Neural cell (in vitro differentiated cells): ENCODE data around the gene CES2. TPM values are rescaled to one million over a fixed set of nuclear protein-coding genes. Genes with fewer than 3 reads are reported as not detected.

Experiments
- H2AFZ ChIP-seq: fragments of 200-600, 300-800 bp; sonication (generic), shearing (Covaris generic); 2 replicates; pipeline ENCODE4 v1.6.0; 2014; ENCODE audit warnings: low read depth, mild to moderate bottlenecking, antibody characterized with exemption, low read length, moderate library complexity
- H3F3A ChIP-seq: fragments of 200-600 bp; shearing (Covaris generic); 2 replicates; pipeline ENCODE4 v1.6.1; 2016; ENCODE audit warnings: mild to moderate bottlenecking, moderate library complexity, mixed read lengths, antibody characterized with exemption, low read length; ENCODE audit not compliant: insufficient read depth, poor library complexity, severe bottlenecking
- H3K27ac ChIP-seq: fragments of 200-600, 300-800 bp; sonication (generic), shearing (Covaris generic); 2 replicates; pipeline ENCODE4 v1.5.1; 2014; ENCODE audit warnings: mild to moderate bottlenecking, low read length, moderate library complexity
- H3K27me3 ChIP-seq: fragments of 300-800, 200-600 bp; sonication (generic), shearing (Covaris generic); 2 replicates; pipeline ENCODE4 v1.6.0; 2014; ENCODE audit warnings: mild to moderate bottlenecking, low read depth, low read length, moderate library complexity; ENCODE audit not compliant: insufficient read depth
- H3K36me3 ChIP-seq: fragments of 300-800, 200-600 bp; sonication (generic), shearing (Covaris generic); 2 replicates; pipeline ENCODE4 v1.5.1; 2014; ENCODE audit warnings: mild to moderate bottlenecking, antibody characterized with exemption, low read length, moderate library complexity; ENCODE audit not compliant: insufficient read depth
- H3K4me2 ChIP-seq: fragments of 300-800, 200-600 bp; sonication (generic), shearing (Covaris generic); 2 replicates; pipeline ENCODE4 v1.6.0; 2014; ENCODE audit warnings: mild to moderate bottlenecking, low read length
- H3K4me3 ChIP-seq: fragments of 300-800, 200-600 bp; sonication (generic), shearing (Covaris generic); 2 replicates; pipeline ENCODE4 v1.5.1; 2014; ENCODE audit warnings: mild to moderate bottlenecking, low read length, moderate library complexity
- H3K79me2 ChIP-seq: fragments of 200-600 bp; shearing (Covaris generic); replicated peaks from 2 replicates; pipeline ENCODE4 v1.6.0; 2014; ENCODE audit warnings: mild to moderate bottlenecking, low read length, moderate library complexity; ENCODE audit not compliant: insufficient read depth
- H3K9ac ChIP-seq: fragments of 300-800, 200-600 bp; sonication (generic), shearing (Covaris generic); 2 replicates; pipeline ENCODE4 v1.6.1; 2016; ENCODE audit warnings: mild to moderate bottlenecking, low read length, mixed read lengths
- H3K9me2 ChIP-seq: fragments of 200-600 bp; shearing (Covaris generic); 2 replicates; pipeline ENCODE4 v1.6.1; 2016; ENCODE audit warnings: mild to moderate bottlenecking, low read length, mixed read lengths; ENCODE audit not compliant: insufficient read depth
- H3K9me3 ChIP-seq: fragments of 200-600, 300-800 bp; sonication (generic), shearing (Covaris generic); 2 replicates; pipeline ENCODE4 v1.6.1; 2016; ENCODE audit warnings: mild to moderate bottlenecking, mixed run types, low read length, moderate library complexity, mixed read lengths
- H4K20me1 ChIP-seq: fragments of 200-600 bp; shearing (Covaris generic); 2 replicates; pipeline ENCODE4 v1.6.1; 2016; ENCODE audit warnings: mild to moderate bottlenecking, mixed run types; ENCODE audit not compliant: insufficient read depth
- EP300 ChIP-seq: fragments of 450-650 bp; conservative IDR thresholded peaks from 2 replicates; pipeline ENCODE4 v1.6.1; 2014; ENCODE audit warnings: antibody characterized with exemption, mild to moderate bottlenecking, moderate library complexity; ENCODE audit not compliant: poor library complexity, severe bottlenecking
- EZH2 ChIP-seq: fragments of 200-600, 300-800 bp; shearing (Covaris generic), sonication (generic); IDR thresholded peaks from 2 replicates; pipeline ENCODE4 v1.6.1; 2014; ENCODE audit warnings: antibody characterized with exemption, low read length, borderline replicate concordance, mild to moderate bottlenecking; ENCODE audit not compliant: insufficient read depth, poor library complexity, severe bottlenecking
- MXI1 ChIP-seq: fragments of 450-650 bp; conservative IDR thresholded peaks from 2 replicates; pipeline ENCODE4 v1.6.1; 2014; ENCODE audit warnings: antibody characterized with exemption, mild to moderate bottlenecking; ENCODE audit not compliant: poor library complexity, severe bottlenecking
- POLR2AphosphoS5 ChIP-seq: IDR thresholded peaks from 2 replicates; pipeline ENCODE4 v1.6.1; 2012
- RAD21 ChIP-seq: fragments of 450-650 bp; conservative IDR thresholded peaks from 2 replicates; pipeline ENCODE4 v1.6.1; 2014; ENCODE audit warnings: antibody characterized with exemption, mild to moderate bottlenecking, moderate library complexity
- REST ChIP-seq: IDR thresholded peaks from 2 replicates; pipeline ENCODE4 v1.6.1; 2012; ENCODE audit warnings: borderline replicate concordance
- SMC3 ChIP-seq: fragments of 450-650 bp; conservative IDR thresholded peaks from 2 replicates; pipeline ENCODE4 v1.6.1; 2014; ENCODE audit warnings: antibody characterized with exemption, mild to moderate bottlenecking, moderate library complexity; ENCODE audit not compliant: poor library complexity
- TAF1 ChIP-seq: IDR thresholded peaks from 2 replicates; pipeline ENCODE4 v1.6.1; 2012; ENCODE audit warnings: low read depth
- polyA plus RNA-seq: library from polyadenylated mRNA; depleted of rRNA; stranded (reverse); fragments of >200 nt; gene quantifications from 2 replicates; pipeline ENCODE4 v1.2.3, GENCODE V29; 2014
- TF ChIP-seq, protein P1 (sequence below): fragments of 450-650 bp; IDR thresholded peaks from 2 replicates; pipeline ENCODE4 v1.5.1; 2014; ENCODE audit warnings: antibody characterized with exemption, mild to moderate bottlenecking, moderate library complexity; ENCODE audit not compliant: poor library complexity, severe bottlenecking

CES2 gene
- polyA plus RNA-seq, 1 donor from 2014 or later = 22.9 TPM

DNA sequence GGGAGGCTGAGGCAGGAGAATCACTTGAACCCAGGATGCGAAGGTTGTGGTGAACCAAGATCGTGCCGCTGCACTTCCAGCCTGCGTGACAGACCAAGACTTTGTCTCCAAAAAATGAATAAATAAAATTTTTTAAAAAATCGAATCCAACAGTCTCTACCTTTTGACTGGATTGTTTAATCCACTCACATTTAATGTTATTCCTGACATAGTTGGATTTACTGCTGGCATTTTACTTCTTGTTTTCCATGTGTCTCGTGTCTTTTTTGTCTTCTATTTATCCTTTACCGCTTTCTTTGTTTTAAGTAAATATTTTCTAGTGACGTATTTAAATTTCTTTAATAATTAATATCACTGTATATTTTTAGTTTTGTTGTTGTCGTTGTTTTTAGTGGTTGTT, 47.7 kb downstream of the CES2 start:
- Histone ChIP-seq H3K9me3 (no peaks in the 10 kb centered on the region), H3K36me3 (no peaks in the 10 kb centered on the region), H3K27ac (no peak overlapping the region), H2AFZ (no peak overlapping the region), H3F3A (no peaks in the 10 kb centered on the region), H4K20me1 (no peaks in the 10 kb centered on the region), H3K4me3 (no peak overlapping the region), H3K27me3 (no peaks in the 10 kb centered on the region), H3K4me2 (no peak overlapping the region), H3K79me2 (no peaks in the 10 kb centered on the region), H3K9ac (no peak overlapping the region), H3K9me2 (no peaks in the 10 kb centered on the region)
- TF ChIP-seq MXI1 (no peak), EP300 (no peak), REST (no peak), TAF1 (no peak), SMC3 (no peak), POLR2AphosphoS5 (no peak), RAD21 (no peak), EZH2 (no peak)
- TF ChIP-seq, protein P1, sequence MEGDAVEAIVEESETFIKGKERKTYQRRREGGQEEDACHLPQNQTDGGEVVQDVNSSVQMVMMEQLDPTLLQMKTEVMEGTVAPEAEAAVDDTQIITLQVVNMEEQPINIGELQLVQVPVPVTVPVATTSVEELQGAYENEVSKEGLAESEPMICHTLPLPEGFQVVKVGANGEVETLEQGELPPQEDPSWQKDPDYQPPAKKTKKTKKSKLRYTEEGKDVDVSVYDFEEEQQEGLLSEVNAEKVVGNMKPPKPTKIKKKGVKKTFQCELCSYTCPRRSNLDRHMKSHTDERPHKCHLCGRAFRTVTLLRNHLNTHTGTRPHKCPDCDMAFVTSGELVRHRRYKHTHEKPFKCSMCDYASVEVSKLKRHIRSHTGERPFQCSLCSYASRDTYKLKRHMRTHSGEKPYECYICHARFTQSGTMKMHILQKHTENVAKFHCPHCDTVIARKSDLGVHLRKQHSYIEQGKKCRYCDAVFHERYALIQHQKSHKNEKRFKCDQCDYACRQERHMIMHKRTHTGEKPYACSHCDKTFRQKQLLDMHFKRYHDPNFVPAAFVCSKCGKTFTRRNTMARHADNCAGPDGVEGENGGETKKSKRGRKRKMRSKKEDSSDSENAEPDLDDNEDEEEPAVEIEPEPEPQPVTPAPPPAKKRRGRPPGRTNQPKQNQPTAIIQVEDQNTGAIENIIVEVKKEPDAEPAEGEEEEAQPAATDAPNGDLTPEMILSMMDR = no peak

DNA sequence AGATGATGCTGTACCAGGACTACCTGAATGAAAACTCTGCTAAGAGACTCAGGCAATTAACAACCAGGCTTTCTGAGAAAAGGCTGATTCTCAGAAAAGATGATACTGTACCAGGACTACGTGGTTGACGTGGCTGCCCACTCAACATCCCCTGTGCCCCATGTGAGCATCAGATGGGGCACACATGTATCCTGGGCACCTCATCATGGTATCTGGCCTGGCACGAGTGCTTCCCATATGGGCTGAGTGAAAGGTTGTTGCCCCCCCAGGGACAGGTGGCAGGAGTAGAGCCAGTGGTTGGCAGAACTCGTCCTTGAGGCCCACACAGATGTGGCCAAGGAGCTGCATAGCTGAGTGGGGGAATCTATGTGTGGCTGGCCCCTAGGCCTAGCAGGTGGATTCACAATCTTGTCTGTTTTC, 49.6 kb downstream of the CES2 start:
- no peak overlapping the region for H3K27ac ChIP-seq

More for the DNA sequence above, 49.6 kb downstream of the CES2 start:
- Histone ChIP-seq H2AFZ (no peak overlapping the region), H3K36me3 (no peaks in the 10 kb centered on the region), H3K4me2 (no peak overlapping the region), H3K27me3 (no peaks in the 10 kb centered on the region), H3F3A (no peaks in the 10 kb centered on the region), H3K9me3 (no peaks in the 10 kb centered on the region), H3K79me2 (no peaks in the 10 kb centered on the region), H3K9me2 (no peaks in the 10 kb centered on the region), H4K20me1 (no peaks in the 10 kb centered on the region), H3K4me3 (no peak overlapping the region), H3K9ac (no peak overlapping the region)
- TF ChIP-seq POLR2AphosphoS5 (no peak), TAF1 (no peak), EZH2 (no peak), REST (no peak), MXI1 (no peak), RAD21 (no peak), EP300 (no peak), SMC3 (no peak)
- TF ChIP-seq, protein P1 = no peak
